Chondrocyte (in vitro differentiated cells): ENCODE results near the gene GPR63. TPM values are rescaled to one million over a fixed set of nuclear protein-coding genes. Genes with fewer than 3 reads are reported as not detected.

Experiments
- DNase-seq: peaks from one replicate; pipeline ENCODE4 v3.0.0; 2021; ENCODE audit warnings: mixed read lengths, low spot score
- H3K27ac Mint-ChIP-seq: one replicate; pipeline ENCODE4 v1.8.0; 2021; ENCODE audit warnings: mild to moderate bottlenecking, moderate library complexity, mixed read lengths; ENCODE audit not compliant: unreplicated experiment
- H3K27me3 Mint-ChIP-seq: 2 replicates; pipeline ENCODE4 v1.8.0; 2021; ENCODE audit warnings: low read depth, mixed read lengths
- H3K36me3 Mint-ChIP-seq: 2 replicates; pipeline ENCODE4 v1.8.0; 2021; ENCODE audit warnings: low read depth, mixed read lengths
- H3K4me1 Mint-ChIP-seq: 2 replicates; pipeline ENCODE4 v1.8.0; 2021; ENCODE audit warnings: low read depth, mild to moderate bottlenecking, mixed read lengths
- H3K4me3 Mint-ChIP-seq: one replicate; pipeline ENCODE4 v1.8.0; 2021; ENCODE audit warnings: mild to moderate bottlenecking, moderate library complexity, mixed read lengths; ENCODE audit not compliant: unreplicated experiment
- H3K9me3 Mint-ChIP-seq: 2 replicates; pipeline ENCODE4 v1.8.0; 2021; ENCODE audit warnings: low read depth, mixed read lengths
- total RNA-seq: library from RNA; stranded (reverse); gene quantifications from 3 replicates; pipeline ENCODE4 v1.2.1, GENCODE V29; 2021
- TF ChIP-seq, protein P1 (sequence below): fragments of 200-600 bp; sonication (generic); IDR thresholded peaks from 2 replicates; pipeline ENCODE4 v1.5.0; 2021; ENCODE audit warnings: antibody characterized with exemption, mild to moderate bottlenecking, moderate library complexity

The GPR63 gene
- total RNA-seq, 1 donor from 2014 or later, result 1.1 TPM

DNA sequence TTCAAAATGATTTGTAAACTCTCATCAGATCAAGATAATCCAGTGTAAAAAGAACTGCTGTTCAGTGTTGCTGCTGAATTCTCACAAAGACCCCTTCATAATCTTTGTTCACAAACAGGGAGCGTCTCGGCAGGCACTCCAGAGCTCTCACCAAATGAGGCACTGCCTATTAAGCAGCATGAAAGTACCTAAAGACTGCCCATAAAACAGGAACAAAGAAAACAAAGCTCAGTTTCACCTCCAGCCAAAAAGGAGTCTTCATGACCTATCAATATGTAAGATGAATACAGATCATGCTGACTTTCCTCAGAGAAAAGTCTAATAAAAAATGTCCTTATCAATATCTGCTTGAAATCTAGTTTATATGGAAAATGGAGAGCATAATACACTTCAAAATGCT lies 41.8 kb downstream of the GPR63 start:
- TF ChIP-seq, protein P1, sequence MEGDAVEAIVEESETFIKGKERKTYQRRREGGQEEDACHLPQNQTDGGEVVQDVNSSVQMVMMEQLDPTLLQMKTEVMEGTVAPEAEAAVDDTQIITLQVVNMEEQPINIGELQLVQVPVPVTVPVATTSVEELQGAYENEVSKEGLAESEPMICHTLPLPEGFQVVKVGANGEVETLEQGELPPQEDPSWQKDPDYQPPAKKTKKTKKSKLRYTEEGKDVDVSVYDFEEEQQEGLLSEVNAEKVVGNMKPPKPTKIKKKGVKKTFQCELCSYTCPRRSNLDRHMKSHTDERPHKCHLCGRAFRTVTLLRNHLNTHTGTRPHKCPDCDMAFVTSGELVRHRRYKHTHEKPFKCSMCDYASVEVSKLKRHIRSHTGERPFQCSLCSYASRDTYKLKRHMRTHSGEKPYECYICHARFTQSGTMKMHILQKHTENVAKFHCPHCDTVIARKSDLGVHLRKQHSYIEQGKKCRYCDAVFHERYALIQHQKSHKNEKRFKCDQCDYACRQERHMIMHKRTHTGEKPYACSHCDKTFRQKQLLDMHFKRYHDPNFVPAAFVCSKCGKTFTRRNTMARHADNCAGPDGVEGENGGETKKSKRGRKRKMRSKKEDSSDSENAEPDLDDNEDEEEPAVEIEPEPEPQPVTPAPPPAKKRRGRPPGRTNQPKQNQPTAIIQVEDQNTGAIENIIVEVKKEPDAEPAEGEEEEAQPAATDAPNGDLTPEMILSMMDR, result no peak
- H3K9me3 Mint-ChIP-seq, result no peaks in the 10 kb centered on the region
- no peak overlapping the region for H3K4me3 Mint-ChIP-seq
- no peak overlapping the region for H3K27ac Mint-ChIP-seq
- H3K27me3 Mint-ChIP-seq, result no peaks in the 10 kb centered on the region
- peaks cover 5% of the 10 kb centered on the region for H3K36me3 Mint-ChIP-seq
- H3K4me1 Mint-ChIP-seq, result peaks cover 3% of the 10 kb centered on the region
- no peak for DNase-seq

DNA sequence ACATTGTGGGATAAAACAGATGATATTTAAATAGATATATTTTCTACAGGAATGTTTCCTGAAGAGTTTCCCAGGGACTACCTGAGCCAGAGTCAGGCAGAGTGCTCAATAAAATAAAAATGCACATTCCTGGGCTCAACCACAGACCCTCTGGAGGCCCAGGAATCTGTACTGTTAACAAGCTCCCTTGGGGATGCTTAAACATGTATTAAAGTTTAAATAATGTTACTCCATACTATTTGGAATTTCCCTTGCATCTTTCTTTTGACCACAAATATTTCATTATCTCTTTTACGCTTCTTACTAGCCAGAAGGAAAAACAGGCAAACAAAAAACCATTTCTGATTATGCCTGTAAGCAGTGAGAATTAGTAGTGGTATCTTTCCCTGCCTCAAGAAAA lies 42.3 kb downstream of the GPR63 start:
- Mint-ChIP-seq H3K27me3 (no peaks in the 10 kb centered on the region), H3K4me1 (peaks cover 3% of the 10 kb centered on the region), H3K9me3 (no peaks in the 10 kb centered on the region), H3K36me3 (peaks cover 5% of the 10 kb centered on the region), H3K4me3 (no peak overlapping the region), H3K27ac (no peak overlapping the region)
- DNase-seq, result no peak
- TF ChIP-seq, protein P1, result no peak

DNA sequence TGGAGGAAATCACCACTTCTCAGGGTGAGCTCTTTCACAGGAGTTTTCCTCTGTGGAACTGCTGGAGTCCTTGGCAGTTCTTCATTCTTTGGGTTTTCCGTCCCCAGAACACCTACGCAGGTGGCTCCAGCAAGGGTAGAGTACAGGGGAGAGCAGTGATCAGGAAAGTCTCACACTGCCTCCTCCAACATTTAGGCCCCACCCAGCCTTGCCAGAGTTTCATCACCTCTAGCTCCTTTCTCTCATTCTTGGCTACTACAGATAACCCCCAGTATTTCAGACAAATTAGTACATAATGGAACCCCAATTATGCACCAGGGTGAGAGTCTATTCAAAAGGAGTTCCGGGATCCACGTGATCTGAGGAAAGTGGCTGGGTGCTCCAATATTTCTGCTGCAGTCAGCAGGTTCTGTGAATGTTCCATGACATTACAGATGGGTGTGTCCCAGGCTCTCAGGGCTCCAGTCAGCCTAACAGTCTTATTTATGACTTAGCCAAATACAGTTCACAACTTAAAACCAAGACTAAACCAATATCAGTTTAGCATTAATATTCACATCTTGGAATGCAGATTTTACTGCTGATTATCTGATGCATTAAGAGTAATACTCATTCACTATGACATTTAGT lies 44.6 kb downstream of the GPR63 start:
- TF ChIP-seq, protein P1, result no peak
- H3K4me1 Mint-ChIP-seq, result peaks cover 15% of the 10 kb centered on the region

DNA sequence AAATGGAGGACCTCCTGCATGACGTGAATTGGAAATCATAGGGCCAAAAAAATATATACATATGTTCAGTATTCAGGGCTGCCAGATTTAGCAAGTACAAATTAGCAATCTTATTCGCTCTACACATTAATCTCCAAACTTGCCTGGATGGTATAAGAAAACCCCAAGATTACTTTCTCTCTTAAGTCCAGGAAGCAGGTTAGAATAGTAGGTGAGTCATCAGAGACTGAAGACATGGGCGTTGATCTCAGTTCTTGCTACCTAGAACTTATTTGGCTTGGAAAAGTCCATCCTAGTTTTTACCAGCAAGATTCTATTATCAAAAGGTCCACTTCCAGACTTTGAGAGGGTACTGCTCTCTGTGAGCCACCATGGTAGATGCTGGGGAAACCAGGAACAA lies 47.4 kb downstream of the GPR63 start:
- TF ChIP-seq, protein P1, result no peak
- Mint-ChIP-seq H3K36me3 (no peaks in the 10 kb centered on the region), H3K27me3 (no peaks in the 10 kb centered on the region), H3K27ac (no peak overlapping the region), H3K9me3 (no peaks in the 10 kb centered on the region), H3K4me3 (no peak overlapping the region), H3K4me1 (peaks cover 12% of the 10 kb centered on the region)
- no peak for DNase-seq

More for the DNA sequence above, 44.6 kb downstream of the GPR63 start:
- Mint-ChIP-seq H3K27ac (no peak overlapping the region), H3K4me3 (no peak overlapping the region), H3K36me3 (no peaks in the 10 kb centered on the region), H3K9me3 (no peaks in the 10 kb centered on the region), H3K27me3 (no peaks in the 10 kb centered on the region)
- no peak for DNase-seq

DNA sequence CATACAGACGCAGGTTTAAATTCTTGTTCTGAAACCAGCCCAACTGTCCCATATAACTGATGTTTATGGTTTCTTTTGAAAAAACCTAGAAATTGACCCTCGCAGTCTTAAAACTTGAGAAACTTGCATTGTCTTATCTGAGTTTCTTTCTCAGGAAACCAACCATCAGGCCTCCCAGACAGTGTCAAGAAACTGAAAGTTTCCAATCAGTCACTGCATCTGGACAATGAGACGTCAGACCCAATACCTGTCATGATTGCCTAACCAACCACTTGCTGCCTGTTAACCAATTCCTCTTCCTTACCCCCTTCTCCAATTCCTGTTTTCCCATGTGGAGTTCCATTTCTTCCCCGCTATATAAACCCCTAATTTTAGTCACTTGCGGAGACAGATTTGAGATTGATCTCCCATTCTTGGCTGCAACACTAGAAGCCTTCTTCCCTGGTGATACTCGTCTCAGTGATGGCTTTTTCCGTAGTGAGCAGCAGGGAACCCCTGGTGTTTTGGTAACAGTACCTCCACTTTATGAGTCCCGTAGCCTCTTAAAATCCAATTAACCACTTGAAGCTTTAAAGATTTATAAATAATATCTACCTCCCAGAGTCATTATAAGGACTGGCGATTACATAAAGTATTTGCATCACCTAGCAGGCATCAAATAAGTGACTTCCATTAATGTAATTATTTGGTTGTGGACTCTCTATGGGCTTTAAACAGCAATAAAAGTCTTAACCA lies 49.3 kb downstream of the GPR63 start:
- no peak overlapping the region for H3K27ac Mint-ChIP-seq
- no peak overlapping the region for H3K4me3 Mint-ChIP-seq
- TF ChIP-seq, protein P1, result no peak
- H3K36me3 Mint-ChIP-seq, result no peaks in the 10 kb centered on the region
- H3K9me3 Mint-ChIP-seq, result no peaks in the 10 kb centered on the region
- H3K4me1 Mint-ChIP-seq, result peaks cover 12% of the 10 kb centered on the region
- peaks cover 1% of the 10 kb centered on the region for H3K27me3 Mint-ChIP-seq
- no peak for DNase-seq
